Skeletal muscle satellite cell (primary cell): ENCODE measurements around the gene SPAG6.
"Not testable (repeated sequence)": the region's sequence is repeated elsewhere in the genome, so short reads cannot be mapped to it uniquely, and the experiment has no call there.

ENCODE experiments used
- H3K27me3 ChIP-seq: 2 replicates; pipeline ENCODE4 v1.7.0; 2013; ENCODE audit warnings: low read length; ENCODE audit not compliant: control insufficient read depth, insufficient read depth
- H3K36me3 ChIP-seq: 2 replicates; pipeline ENCODE4 v1.7.0; 2013; ENCODE audit warnings: mild to moderate bottlenecking, control low read depth, low read length; ENCODE audit not compliant: insufficient read depth
- H3K4me1 ChIP-seq: 2 replicates; pipeline ENCODE4 v1.7.0; 2013; ENCODE audit warnings: low read length; ENCODE audit not compliant: control insufficient read depth, insufficient read depth
- H3K4me2 ChIP-seq: 2 replicates; pipeline ENCODE4 v1.7.0; 2013; ENCODE audit warnings: mild to moderate bottlenecking, low read length
- H3K4me3 ChIP-seq: 2 replicates; pipeline ENCODE4 v1.7.0; 2013; ENCODE audit warnings: low read length
- H3K9ac ChIP-seq: 2 replicates; pipeline ENCODE4 v1.7.0; 2013; ENCODE audit warnings: mild to moderate bottlenecking, low read depth, low read length, moderate library complexity
- H3K9me3 ChIP-seq: replicated peaks from 2 replicates; pipeline ENCODE4 v1.7.0; 2013; ENCODE audit warnings: mild to moderate bottlenecking, control low read depth, low read length

Gene SPAG6

DNA sequence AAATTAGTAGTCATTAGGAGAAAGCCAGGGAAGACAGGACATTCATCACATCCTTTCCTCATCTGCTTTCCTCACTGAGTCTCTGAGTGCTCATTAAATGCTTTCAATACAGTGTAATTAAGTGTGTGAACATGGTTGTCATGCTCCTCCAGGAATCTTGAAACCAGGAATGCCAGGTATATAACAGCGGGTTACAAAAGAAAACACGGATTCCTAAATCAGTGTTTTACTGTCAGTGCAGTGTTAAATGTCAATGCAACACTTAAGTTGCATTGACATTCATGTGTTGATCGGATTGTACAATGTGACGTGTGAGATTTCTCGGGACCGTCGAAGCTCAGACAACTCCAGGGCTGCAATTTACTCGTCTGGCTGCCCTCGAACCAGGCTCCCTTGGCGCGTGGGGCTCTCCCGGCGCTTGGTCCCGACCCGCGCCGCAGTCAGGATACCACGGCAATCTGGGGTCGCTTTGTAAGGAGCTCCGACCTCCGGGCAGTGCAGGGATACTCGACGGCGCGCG lies 455 bp upstream of the SPAG6 start:
- Histone ChIP-seq H3K27me3 (peaks cover 59% of the 10 kb centered on the region), H3K4me2 (peak overlapping the region; percentile 36), H3K9me3 (no peaks in the 10 kb centered on the region), H3K4me3 (peak overlapping the region; percentile 29), H3K4me1 (peaks cover 2% of the 10 kb centered on the region), H3K9ac (no peak overlapping the region), H3K36me3 (no peaks in the 10 kb centered on the region)

DNA sequence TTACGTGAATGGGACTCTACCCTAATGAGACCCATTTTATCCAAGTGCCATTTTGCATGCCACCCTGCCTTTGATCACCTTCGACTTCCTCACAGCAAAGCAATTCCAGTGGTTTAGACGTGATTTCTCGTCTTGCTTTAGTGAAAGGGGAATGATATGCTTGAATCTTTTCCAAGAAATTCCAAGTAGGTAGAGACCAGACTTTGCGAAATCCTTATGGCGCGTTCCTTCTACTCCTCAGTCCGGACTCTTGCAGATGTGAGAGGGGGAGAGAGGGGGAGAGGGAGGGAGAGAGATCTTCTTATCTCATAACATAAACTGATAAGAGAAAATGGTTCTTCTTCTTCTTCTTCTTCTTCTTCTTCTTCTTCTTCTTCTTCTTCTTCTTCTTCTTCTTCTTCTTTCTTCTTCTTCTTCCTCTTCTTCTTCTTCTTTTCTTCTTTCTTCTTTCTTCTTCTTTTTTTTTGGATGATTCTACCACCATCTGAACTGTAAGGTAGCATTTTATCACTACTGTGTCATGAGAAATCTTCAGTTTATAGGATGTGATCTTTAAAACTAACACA lies 883 bp downstream of the SPAG6 start:
- Histone ChIP-seq H3K9ac (no peak overlapping the region), H3K27me3 (peaks cover 59% of the 10 kb centered on the region), H3K4me1 (no peaks in the 10 kb centered on the region), H3K36me3 (no peaks in the 10 kb centered on the region), H3K4me3 (no peak overlapping the region), H3K4me2 (no peak overlapping the region), H3K9me3 (no peaks in the 10 kb centered on the region)

DNA sequence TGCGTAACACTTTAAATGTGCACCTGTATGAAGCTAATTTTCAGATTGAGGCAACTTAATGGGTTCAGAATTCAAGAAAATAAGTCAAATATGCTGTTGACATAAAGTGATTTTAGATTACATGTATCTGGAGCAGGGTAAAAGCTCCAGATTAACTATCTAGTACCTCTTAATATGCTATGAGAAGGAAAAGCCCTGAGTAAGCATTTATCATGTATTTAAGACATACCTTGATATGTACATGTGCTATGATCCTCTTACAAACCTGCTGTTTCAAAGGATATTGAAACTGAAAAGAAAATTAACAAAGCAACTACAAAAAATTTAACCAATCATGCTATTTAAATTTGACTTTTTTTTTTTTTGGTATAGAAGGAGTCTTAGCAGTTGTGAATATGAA lies 4.5 kb downstream of the SPAG6 start:
- H3K27me3 ChIP-seq, result peaks cover 24% of the 10 kb centered on the region
- H3K4me1 ChIP-seq, result no peaks in the 10 kb centered on the region
- no peaks in the 10 kb centered on the region for H3K36me3 ChIP-seq
- no peaks in the 10 kb centered on the region for H3K9me3 ChIP-seq
- H3K4me2 ChIP-seq, result no peak overlapping the region
- no peak overlapping the region for H3K9ac ChIP-seq
- no peak overlapping the region for H3K4me3 ChIP-seq

DNA sequence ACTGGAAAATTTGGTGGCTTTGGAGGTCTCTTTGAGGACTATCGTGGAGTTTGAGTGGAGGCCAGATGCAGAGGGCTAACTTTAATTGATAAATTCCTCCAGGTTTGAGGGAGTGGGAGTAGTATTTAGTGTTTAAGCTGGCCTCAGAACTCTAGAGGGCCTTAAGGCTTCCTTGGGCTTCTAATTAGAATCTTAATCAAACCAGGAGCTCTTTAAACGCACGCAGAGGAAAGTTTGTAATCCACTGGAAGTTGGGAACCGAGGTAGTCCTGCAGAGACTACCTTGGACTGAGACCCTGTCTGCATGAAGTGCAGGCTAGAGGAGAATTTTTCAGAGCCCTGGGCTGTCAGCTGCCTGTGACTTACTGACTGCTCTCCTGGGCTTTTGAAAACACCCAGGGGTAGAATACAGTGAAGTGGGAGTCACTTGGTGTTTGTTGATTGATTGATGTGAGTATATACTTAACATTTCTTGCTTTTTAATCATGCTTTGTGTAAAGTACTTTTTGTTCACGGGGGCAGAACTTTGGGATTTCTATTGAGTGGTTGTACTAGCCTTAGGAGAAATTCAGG lies 5.9 kb downstream of the SPAG6 start:
- peaks cover 10% of the 10 kb centered on the region for H3K27me3 ChIP-seq
- no peaks in the 10 kb centered on the region for H3K9me3 ChIP-seq
- no peaks in the 10 kb centered on the region for H3K4me1 ChIP-seq
- H3K36me3 ChIP-seq, result no peaks in the 10 kb centered on the region
- H3K4me3 ChIP-seq, result no peak overlapping the region
- no peak overlapping the region for H3K4me2 ChIP-seq
- no peak overlapping the region for H3K9ac ChIP-seq

DNA sequence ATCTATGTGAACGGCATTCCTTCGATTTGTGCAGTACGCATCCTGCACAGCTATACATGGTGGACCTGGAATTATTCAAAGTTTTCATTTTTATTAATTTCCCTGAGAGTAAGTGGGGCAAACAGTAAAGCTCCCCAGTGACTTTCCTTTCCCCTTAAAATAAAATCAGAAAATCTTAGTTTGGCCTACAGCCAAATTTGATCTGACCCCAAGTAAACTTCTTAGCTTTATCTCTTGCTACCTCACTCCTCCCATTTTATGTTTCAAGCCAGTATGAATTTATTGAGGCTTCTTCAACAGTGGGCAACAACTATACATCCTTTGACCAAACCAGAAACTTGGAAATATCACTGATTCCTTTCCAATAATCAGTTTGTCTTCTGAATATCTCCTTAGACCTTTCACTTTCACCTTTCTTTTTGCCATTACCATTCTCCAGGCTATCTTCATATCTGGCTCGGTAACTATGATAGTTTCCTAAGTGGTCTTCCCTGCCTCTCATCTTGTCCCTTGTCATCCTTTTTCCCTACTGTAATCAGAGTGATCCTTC lies 11.1 kb downstream of the SPAG6 start:
- Histone ChIP-seq H3K4me1 (no peaks in the 10 kb centered on the region), H3K9me3 (no peaks in the 10 kb centered on the region), H3K27me3 (no peaks in the 10 kb centered on the region), H3K9ac (no peak overlapping the region), H3K4me3 (no peak overlapping the region), H3K36me3 (no peaks in the 10 kb centered on the region), H3K4me2 (no peak overlapping the region)

DNA sequence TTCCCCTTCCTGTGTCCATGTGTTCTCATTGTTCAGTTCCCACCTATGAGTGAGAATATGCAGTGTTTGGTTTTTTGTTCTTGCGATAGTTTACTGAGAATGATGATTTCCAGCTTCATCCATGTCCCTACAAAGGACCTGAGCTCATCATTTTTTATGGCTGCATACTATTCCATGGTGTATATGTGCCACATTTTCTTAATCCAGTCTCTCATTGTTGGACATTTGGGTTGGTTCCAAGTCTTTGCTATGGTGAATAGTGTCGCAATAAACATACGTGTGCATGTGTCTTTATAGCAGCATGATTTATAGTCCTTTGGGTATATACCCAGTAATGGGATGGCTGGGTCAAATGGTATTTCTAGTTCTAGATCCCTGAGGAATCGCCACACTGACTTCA lies 12.5 kb downstream of the SPAG6 start:
- not testable (repeated sequence) for H3K36me3 ChIP-seq, H3K9me3 ChIP-seq, H3K9ac ChIP-seq, H3K4me3 ChIP-seq, H3K4me2 ChIP-seq, H3K4me1 ChIP-seq, H3K27me3 ChIP-seq

DNA sequence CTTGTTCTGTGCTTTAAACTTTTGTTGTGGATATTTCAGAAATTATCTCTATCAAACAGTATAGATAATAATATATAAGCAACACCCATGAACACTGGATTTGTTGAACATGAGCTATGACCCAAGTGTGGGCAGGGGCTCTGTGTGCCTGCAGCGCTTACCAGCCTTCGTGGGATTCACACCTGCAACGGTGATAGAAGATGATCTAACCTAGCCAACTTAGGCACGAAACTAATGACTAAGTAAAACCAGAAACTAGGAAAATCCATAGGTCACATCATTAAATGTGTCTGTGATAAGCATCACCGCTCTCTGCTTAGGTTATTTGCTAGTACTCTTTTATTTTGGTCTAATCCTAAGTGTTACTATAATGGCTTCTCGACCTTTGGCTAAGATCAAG lies 18.0 kb downstream of the SPAG6 start:
- Histone ChIP-seq H3K4me3 (no peak overlapping the region), H3K9ac (no peak overlapping the region), H3K4me1 (no peaks in the 10 kb centered on the region), H3K27me3 (no peaks in the 10 kb centered on the region), H3K9me3 (no peaks in the 10 kb centered on the region), H3K36me3 (no peaks in the 10 kb centered on the region), H3K4me2 (no peak overlapping the region)

DNA sequence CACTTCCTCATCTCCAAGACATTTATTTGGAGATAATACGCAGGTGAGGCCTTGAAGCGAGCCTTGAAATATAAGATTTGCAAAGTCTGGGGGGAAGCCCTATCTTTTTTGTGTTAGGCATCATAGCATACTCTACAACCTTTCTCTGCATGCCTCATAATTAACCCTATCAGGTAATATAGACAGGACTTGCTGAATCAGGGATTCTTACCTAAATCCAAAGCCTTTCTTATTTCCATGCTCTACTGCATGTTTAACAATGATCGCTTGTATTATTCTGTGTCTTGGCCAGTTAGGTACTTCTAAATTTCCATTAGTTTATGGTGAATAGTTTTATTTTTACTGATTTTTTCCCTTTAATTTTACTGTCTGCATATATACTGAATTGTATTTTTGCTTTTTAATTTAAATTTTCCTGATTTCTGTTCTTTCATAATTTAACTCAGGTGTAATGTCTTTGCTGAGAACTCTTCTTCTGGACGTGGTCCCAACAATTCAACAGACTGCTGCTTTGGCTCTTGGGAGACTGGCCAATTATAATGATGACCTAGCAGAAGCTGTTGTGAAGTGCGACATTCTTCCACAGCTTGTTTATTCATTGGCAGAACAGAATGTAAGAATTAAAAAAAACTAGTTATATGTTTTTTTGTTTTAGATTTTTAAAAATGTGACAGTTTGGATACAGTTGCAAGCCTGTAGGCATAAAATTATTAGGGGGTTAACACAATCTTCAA lies 19.3 kb downstream of the SPAG6 start:
- H3K4me2 ChIP-seq, result no peak overlapping the region
- H3K4me1 ChIP-seq, result no peaks in the 10 kb centered on the region
- no peaks in the 10 kb centered on the region for H3K36me3 ChIP-seq
- H3K4me3 ChIP-seq, result no peak overlapping the region
- H3K27me3 ChIP-seq, result no peaks in the 10 kb centered on the region
- no peak overlapping the region for H3K9ac ChIP-seq
- H3K9me3 ChIP-seq, result no peaks in the 10 kb centered on the region

DNA sequence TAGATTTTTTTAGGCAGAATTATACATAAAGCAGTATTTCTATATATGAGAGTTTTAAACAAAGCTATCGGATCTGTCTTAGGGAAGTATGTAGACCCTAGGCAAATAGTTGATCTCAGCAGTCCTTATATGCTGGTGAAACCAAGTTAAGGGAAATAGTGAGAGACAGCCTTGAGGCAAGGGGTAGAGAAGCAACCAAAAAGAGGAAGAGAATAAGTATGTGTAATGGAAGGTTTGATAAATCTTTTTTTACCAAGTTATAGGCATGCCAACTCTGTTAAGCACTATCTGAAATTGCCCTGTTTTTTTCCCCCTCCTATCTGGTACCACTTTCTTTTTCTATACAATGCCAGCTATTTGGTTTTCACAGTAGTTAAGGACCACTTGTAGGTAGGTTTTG lies 19.9 kb downstream of the SPAG6 start:
- no peak overlapping the region for H3K4me2 ChIP-seq
- H3K36me3 ChIP-seq, result no peaks in the 10 kb centered on the region
- H3K9ac ChIP-seq, result no peak overlapping the region
- no peaks in the 10 kb centered on the region for H3K4me1 ChIP-seq
- no peak overlapping the region for H3K4me3 ChIP-seq
- no peaks in the 10 kb centered on the region for H3K9me3 ChIP-seq
- no peaks in the 10 kb centered on the region for H3K27me3 ChIP-seq

DNA sequence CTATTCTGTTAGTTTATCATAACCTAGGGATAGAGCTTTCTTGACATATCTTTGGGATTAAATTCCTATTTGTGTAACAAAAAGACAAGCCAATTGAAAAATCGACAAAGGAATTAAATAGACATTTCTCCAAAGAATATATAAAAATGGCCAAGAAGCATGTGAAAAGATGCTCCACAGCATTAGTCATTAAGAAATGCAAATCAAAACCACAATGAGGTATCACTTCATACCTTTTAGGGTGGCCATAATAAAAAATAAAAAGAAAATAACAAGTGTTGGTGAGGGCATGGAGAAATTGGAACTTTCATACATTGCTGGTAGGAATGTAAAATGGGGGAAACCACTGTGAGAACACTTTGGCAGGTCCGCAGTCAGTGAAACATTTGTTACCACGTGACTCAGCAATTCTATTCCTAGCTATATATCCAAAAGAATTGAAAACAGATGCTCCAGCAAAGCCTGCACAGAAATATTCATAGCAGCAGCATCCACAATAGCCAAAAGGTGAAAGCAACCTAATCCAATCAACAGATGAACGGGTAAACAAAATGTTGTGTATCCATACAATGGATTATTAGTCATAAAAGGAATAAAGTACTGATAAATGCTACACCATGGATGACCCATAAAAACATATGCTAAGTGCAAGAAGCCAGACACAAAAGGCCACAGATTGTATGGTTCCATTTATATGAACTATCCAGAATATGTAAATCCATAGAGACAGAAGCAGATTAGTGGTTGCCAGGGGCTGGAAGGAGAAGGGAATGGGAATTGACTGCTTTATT lies 20.5 kb downstream of the SPAG6 start:
- Histone ChIP-seq H3K4me1 (no peaks in the 10 kb centered on the region), H3K4me2 (no peak overlapping the region), H3K9ac (no peak overlapping the region), H3K9me3 (no peaks in the 10 kb centered on the region), H3K4me3 (no peak overlapping the region), H3K36me3 (no peaks in the 10 kb centered on the region), H3K27me3 (no peaks in the 10 kb centered on the region)

DNA sequence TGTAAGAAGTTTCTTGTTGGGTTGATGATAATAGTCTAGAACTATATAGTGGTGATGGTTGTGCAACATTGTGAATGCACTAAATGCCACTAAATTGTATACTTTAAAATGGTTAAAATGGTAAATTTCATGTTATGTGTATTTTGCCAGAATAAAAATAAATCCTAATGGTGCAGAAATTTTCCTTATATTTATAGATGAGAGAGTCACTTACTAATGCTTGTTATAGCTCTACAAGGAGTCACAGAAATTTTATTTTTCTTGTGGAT lies 21.1 kb downstream of the SPAG6 start:
- H3K4me3 ChIP-seq, result no peak overlapping the region
- H3K27me3 ChIP-seq, result no peaks in the 10 kb centered on the region
- no peaks in the 10 kb centered on the region for H3K4me1 ChIP-seq
- H3K9me3 ChIP-seq, result no peaks in the 10 kb centered on the region
- H3K36me3 ChIP-seq, result no peaks in the 10 kb centered on the region
- H3K4me2 ChIP-seq, result no peak overlapping the region
- no peak overlapping the region for H3K9ac ChIP-seq
